22Rv1 (cell line): ENCODE measurements around the gene C17orf50.

Experiments
- H3K27ac ChIP-seq: fragments of 450-650 bp; 2 replicates; pipeline ENCODE4 v1.5.1; 2017
- ZFX ChIP-seq: fragments of 450-650 bp; IDR thresholded peaks from 2 replicates; pipeline ENCODE4 v1.6.1; 2017; ENCODE audit warnings: antibody characterized with exemption, borderline replicate concordance
- TF ChIP-seq, protein P1 (sequence below): fragments of 450-650 bp; IDR thresholded peaks from 2 replicates; pipeline ENCODE4 v1.5.1; 2017; ENCODE audit warnings: mild to moderate bottlenecking

The C17orf50 gene

DNA sequence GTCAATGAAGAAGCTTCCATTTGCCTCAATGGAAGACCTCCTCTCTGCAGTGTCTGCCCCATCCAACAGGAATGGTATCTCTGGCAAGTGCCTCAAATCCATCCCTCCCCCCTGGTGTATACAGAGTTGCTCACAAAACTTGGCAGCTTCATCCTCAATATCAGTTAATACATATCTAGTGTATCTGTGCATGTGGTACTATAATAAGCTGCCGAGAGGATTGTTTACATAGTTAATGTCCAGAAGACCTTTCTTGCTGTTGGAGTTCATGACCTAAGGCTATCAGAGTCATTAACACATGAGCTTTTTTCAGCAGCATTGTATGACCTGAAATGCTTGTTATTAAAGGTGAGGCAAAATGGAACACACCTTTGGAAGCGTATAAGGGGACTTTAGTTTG is 43.2 kb upstream of the C17orf50 start:
- H3K27ac ChIP-seq, result 0 out of 2 replicates have a peak overlapping the region, but pooled peaks have one; percentile 2
- no peak for TF ChIP-seq ZFX
- TF ChIP-seq, protein P1, sequence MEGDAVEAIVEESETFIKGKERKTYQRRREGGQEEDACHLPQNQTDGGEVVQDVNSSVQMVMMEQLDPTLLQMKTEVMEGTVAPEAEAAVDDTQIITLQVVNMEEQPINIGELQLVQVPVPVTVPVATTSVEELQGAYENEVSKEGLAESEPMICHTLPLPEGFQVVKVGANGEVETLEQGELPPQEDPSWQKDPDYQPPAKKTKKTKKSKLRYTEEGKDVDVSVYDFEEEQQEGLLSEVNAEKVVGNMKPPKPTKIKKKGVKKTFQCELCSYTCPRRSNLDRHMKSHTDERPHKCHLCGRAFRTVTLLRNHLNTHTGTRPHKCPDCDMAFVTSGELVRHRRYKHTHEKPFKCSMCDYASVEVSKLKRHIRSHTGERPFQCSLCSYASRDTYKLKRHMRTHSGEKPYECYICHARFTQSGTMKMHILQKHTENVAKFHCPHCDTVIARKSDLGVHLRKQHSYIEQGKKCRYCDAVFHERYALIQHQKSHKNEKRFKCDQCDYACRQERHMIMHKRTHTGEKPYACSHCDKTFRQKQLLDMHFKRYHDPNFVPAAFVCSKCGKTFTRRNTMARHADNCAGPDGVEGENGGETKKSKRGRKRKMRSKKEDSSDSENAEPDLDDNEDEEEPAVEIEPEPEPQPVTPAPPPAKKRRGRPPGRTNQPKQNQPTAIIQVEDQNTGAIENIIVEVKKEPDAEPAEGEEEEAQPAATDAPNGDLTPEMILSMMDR, result no peak

DNA sequence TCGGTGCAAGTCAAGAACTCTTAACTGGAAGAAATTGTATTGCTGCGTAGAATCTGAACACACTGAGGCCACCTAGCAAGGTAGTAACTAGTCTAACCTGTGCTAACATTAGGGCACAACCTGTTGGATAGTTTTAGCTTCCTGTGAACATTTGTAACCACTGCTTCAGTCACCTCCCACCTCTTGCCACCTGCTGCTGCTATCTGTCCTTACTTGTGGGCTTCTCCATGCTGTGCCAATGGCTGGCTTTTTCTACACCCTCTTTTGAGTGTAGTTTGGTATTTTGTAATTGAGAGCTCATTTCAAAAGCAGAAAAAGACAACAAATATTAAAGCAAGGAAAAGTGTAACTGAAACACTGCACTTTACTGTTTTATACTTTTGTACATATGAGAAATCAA is 37.0 kb upstream of the C17orf50 start:
- TF ChIP-seq ZFX, result no peak
- TF ChIP-seq, protein P1, result no peak
- no peak overlapping the region for H3K27ac ChIP-seq

DNA sequence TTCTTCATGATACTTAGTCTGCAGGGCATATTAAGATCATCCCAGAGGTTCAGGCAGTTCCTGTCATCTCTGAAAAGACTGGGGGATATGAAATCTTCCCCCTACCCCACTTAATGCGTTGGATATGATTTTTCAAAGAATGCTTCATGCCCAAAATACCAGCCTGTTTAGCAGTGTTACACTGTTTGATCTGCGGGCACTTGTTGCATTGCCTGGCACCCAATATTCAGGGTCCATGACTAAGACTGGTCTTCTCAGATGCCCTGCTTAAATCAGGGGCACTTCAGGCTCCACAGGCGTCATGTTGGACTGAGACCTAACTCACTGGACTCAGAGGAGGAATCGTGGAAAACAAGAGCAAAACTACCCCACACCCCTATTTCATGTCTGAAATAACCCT is 35.6 kb upstream of the C17orf50 start:
- no peak overlapping the region for H3K27ac ChIP-seq

DNA sequence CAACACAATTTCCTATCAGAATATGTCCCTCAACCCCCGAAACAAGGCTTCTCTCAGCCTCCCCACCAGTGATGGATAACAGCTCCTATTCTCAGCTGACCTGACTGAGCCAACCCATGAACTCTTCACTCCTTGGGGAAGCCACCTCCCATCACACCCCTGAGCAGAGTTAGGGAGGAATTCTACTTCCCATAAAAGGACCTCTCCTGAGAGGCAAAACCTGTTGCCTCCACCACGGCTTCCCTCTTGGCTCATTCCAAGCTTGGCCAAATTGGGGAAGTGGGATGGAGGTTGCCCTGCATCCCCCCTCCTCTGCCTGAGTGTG is 34.9 kb upstream of the C17orf50 start:
- no peak for TF ChIP-seq ZFX
- TF ChIP-seq, protein P1, result no peak
- no peak overlapping the region for H3K27ac ChIP-seq

More for the DNA sequence above, 35.6 kb upstream of the C17orf50 start:
- TF ChIP-seq, protein P1, result no peak
- TF ChIP-seq ZFX, result no peak

DNA sequence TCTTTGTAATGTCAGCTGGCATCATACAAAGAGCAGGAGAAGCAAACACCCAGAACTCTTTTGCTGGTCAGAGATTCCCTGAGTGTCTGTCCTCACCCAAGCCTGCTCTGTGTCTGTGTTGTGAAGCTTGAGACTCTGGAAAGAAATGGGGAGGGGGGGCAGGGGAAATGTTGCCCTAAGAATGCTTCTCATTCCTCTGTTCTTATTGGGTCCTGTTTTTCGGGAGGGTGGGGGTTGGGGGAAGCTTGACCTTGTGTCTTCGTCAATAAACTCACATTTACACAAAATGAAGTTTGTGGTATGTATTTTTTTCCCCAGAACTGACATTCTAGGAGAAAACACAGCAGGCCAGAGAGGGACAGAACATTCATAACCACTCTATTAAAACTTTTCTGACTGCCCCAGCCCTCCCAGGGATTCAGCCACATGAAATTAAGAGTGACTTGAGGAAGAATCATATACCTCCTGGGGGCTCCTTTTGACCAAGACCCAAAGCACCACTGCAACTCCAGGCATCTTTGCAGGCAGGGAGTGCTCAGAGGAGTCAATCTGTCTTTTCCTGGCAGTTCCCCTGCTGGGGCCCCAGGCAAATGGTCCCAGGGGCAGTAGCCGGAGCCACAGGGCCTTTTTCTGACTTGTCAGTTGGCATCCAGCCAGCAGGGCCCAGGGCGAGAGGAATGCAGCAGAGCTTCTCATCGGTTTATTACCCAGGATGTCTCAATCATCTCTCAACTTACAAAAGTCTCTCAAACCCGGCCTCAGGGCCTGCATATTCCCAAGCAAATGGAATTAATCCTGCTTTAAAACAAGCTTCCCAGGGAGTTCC is 34.3 kb upstream of the C17orf50 start:
- H3K27ac ChIP-seq, result no peak overlapping the region
- TF ChIP-seq, protein P1, result no peak
- no peak for TF ChIP-seq ZFX

DNA sequence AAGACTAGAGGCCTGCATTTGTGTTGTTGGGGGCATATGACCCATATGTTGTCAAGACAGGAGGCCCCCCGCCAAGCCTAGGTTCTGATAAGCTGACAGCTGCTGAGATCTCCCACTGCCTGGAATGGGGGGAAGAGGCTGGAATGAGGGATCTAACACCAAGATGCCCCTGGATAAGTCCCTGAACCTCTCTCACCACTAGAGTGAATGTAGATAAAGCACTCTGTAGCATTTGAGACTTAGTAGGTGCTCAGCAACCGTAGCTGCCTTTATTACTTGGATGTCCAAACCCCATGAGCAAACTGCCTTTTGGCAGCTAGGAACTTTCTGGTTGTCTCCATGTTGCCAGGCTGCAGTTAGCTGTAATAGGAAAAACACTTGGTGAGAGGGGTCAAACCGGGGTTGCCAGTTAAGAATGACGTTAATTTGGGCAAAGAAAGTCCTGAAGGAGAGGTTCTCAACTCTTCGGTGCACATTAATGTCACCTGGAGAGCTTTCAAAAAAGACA is 33.7 kb upstream of the C17orf50 start:
- H3K27ac ChIP-seq, result no peak overlapping the region
- TF ChIP-seq ZFX, result no peak
- TF ChIP-seq, protein P1, result no peak

DNA sequence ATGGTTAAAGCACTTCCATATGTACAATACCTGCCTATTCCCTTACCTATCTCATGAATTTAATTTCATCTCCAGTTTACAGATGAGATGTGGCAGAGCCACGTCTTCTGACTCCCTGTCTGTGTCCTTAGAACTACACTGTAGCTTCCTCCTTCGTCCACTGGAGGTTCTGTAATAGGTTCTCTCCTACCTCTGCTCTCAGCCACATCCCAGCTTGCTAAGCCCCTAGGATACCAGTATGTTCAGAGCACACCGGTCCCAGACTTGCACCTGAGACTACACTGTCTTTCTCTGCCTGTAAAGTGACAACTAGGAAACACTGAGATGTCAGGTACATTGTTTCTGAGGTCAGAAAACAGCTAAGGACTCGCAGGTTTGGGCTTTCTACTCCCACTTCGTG is 33.1 kb upstream of the C17orf50 start:
- no peak overlapping the region for H3K27ac ChIP-seq
- TF ChIP-seq, protein P1, result no peak
- TF ChIP-seq ZFX, result no peak
